CD4-positive, alpha-beta T cell treated with Interleukin-15 for 4 hours (primary cell): Measurements from ENCODE around the gene AP5Z1.

Experiments used
- DNase-seq: peaks from one replicate; pipeline ENCODE4 v3.0.0-alpha.2; 2020; ENCODE audit warnings: low spot score

The AP5Z1 gene

DNA sequence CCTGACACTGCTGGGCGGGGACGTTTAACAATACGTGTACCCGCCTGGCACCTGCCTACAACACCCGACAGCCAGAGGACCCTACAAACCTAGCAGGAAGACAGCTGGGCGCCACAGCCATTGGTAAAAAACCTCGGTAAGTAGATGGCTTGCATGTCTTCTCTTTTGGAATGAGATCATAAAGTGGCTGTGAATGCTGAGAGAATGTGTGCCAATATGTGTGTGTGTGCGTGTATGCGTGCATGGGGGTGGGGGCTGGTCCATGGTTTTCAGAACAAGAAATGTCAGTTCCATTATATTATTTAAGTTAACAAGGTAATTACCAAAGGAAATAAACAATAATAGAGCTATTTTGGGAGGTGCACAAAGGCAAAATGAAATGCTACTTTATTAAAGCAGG lies 47.3 kb downstream of the AP5Z1 start:
- DNase-seq: no peak

DNA sequence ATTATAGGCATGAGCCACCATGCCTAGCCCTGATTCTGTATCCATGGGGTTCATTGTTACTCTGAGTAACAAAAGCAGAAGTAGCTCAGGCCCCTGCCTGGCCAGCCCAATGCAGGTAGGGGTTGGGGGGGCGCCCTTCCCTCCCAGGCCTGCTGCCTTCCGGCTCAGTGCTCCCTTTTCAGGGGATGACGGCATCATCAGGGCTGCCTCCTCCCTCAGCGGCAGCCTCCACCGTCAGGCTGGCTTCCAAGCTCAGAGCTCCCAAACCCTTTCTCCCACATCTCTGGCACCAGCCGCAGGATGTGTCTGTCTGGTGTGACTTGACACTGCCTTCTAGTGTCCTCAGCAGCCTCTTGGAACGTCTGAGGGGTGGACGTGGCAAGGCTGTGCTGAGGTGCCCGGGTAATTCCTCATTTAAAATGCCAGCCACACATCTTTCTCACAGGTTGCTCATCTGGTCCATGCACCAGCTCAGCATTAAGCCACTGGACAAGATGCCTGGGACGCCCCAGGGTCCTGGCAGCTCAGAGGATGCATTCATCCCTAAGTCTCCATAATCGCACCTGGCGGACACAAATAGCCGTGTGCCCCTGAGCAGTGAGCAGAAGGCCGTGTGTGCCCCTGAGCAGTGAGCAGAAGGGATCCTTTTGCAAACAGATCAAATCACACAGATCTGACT lies 48.2 kb downstream of the AP5Z1 start:
- DNase-seq: no peak

DNA sequence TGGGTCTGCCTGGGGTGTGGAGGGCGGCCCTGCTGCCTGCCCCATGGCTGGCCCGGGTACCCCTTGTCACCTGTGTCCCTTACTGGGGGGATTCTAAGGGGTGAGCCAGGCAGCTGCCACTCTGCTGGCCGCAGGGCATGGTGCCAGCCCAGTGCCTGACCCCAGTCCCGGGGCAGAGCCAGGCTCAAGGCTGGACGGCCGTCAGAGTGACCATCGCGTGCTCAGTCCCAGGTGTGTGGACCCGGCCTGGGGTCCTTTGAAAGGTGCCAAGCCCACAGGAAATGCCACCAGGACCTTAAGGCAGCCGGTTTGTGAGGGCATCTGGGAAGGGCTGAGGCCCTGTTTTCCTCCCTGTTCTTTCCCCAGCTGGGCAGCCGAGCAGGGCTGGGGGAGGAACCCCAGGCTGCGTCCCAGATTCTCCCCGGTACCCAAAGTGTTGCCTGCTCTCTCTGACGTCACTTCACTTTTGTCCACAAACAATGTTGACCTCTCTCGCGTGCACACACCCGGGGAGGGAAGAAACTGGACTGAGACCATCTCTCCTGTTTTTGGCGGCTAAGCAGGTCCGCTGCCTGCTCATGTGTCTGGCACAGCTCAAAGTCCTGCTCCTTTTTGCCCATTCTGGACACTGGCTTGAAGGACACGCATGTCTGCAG lies 48.8 kb downstream of the AP5Z1 start:
- DNase-seq: no peak

DNA sequence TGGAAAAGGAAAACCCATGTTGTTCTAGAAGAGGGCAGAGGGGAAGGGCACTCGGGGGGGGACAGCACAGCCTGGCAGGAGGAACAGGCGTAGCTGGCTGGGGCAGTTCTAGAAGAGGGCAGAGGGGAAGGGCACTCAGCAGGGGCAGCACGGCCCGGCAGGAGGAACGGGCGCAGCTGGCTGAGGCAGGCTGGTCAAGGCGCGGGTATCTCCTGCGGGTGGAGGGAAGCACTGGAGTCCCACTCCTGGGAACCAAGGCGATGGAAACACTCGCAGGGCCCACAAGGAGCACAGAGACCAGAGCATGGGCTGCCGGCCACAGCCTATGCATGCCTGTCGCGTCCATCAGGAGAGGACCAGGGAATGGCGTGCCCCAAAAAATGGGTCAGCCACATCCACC lies 49.7 kb downstream of the AP5Z1 start:
- no peak for DNase-seq

DNA sequence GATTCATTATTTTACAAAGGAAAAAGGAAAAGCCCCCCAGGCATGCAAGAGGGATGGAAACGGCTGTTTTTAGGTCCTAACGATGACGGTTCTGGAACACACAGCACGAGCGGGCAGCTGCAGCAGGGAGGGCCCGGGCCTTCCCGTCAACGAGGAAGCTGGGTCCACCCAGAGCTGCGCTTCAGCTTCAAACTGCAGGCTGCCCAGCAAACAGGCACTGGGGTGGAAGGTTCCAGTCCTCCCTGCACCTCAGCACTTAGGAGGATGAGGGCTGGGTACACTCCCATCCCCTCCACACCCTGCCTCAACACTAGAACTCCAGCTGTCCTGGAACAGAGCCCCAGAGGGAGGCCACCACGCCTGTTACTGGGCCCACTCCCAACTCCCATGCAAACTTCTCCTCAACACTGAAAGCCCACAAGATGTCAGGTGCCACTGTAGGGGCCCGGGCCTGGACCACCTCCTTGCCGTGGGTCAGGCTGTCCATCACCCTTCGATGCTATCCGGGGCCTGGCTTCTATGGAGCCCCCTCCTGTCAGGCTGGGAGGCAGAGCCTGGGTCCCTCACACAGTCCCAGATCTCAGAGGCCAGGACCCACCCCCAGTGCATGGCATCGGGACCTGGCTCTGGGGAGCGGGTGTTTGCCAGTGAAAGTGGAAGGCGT lies 53.4 kb downstream of the AP5Z1 start:
- DNase-seq: no peak

DNA sequence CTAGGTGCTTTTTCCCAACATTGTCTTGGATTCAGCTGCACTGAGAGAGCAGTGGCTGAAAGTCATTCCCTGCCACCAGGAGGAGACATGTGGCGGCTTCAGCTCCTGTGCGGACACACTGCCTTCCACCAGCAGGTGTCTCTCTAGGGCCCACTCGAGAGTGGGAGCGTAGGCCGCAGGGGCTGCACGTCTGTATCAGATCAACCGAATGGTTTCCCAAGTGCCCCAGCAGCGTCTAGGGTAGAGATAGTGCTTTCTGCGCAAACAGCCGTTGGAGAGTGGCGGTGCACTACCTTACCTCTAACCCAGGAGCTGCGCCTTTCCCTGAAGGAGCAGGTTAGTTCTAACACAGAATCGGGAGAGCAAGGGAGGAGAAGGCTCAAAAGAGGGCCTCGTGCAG lies 54.8 kb downstream of the AP5Z1 start:
- peak; percentile 46 for DNase-seq

DNA sequence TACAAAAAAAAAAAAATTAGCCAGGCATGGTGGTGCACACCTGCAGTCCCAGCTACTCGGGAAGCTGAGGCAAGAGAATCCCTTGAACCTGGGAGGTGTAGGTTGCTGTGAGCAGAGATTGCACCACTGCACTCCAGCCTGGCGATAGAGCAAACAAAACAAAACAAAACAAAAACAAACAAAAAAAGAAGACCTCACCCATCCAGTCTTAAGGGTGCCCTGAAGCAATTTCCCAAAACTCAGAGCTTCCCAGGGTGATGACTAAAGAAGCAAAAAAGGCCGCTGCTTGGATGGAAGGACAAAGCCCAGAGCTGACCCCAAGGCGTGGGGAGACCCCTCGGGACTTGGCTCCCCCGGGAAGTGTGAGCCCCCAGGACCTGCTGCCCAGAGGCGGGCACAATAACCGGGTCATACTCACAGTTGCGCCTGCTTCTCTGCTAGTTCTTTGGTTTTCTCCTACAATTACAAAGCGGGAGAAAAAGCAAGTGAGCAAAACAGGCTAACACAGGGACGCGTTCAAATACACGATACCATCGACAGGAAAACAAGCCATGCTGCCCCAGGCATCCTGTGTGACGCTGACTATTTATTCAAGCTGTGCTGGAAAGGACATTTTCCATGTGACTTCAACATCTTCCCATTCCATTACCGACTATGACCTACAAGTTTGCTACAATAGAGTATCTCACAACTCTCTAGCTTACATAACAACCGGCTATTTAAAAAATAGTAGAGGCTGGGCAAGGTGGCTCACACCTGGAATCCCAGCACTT lies 56.5 kb downstream of the AP5Z1 start:
- no peak for DNase-seq

DNA sequence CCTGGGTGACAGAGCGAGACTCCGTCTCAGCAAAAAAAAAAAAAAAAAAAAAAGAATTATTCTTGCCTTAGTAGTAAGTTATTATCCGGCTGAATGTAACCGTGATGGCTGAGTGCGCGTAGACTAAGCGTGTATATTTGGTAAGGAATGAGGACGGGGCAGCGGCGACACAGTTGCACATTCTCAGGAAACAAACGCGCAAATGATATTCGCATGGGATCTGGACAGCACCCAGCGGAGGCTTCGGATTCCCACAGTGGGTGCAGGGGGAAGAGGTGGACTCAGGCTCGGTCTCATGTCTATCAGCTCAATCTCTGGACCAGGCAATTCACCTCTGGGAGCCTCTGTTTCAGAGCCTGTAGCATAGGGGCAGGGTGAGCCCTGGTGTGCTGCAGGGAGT lies 57.3 kb downstream of the AP5Z1 start:
- DNase-seq: no peak

DNA sequence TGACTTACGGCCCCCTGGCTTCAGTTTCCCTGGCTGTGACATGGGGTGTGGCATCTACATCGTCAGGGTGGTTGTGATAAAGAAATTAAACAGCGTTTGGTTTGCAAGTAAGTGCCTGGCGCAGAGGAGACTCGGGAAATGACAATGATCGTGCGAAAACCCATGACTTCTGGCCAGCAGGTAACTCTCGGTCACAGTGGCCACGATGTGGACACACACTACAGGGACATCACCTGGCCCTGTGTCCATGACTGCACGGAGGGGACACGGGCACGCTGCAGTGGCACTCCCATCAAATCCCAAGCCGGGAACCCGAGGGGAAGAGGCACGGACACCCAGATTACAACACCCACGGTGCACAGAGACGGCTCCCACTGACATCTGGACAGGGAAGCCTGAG lies 57.8 kb downstream of the AP5Z1 start:
- DNase-seq: no peak

DNA sequence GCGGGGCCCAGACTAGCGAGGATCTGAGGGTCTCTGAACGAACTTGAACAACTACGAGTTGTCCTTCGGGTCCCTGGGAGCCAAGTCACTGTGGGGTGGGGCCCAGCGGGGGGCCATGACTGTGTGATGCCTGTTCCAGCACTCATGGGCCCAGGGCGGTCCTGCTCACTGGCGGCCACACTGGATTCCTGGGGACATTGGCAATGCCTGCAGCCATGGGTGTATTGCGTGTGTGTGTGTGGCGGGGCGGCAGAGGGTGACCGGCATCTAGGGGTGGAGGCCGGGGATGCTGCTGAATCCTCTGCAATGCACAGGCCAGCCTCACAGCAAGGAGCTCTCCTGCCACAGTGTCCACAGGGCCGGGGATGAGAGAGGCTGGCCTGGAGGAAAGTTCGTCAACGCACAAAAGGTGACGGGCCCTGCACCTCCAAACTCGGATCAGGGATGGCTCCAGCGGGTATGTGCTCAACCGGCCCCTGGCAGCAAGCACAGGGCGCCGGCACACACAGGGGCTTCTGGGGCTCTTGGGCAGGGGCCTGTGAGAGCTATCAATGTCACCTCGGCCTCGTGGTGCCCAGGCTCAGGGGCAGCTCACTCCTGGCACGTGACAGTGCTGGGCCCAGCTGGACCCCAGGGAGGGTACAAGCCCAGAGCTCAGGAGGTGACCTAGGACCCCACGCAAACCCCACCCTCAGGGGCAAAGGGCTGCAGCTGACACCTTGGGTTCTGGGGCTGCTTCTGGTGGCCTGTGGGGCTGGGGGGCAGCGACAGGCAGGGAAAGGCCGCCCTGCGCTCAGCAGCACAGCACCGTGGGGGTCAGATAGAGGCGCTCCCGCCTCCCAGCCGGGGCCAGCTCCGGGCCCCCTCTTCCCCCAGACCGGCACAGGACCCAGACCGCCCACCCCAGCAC lies 58.5 kb downstream of the AP5Z1 start:
- DNase-seq: no peak

DNA sequence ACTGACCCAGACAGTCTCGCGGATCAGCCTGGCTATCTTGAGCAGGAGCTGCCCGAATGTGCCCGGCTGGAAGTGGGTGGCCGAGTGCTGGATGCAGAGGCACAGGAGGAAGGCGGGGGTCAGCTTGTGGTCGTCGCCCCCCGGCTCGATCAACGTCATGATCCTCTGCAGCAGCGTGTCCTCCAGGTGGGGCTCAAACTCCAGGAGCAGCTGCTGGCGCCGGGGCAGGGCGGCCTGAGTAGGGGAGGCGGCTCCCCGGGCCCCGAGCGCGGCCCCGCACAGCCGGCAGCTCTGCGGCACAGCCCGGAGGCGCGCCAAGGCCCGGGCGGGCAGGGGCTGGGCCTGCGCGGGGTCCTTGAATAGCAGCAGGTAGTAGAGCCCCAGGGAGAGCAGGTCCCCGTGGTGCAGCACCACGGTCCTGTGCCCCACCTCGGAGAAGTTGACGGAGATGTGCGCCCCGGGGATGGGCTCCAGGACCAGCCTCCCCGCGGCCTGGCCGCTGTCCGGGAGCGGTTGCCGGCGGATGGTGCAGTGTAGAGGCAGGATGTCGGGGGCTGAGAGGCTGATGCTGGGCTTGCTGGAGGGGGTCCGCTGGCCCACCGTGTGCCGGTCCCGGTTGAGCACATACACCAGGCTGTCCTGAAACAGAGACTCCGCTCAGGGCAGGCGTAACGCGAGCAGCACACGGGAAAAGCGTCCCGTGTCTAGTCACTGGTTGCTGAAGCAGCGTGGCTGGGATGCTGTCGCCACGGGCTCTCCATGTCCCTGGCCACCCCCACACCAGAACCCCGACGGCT lies 59.4 kb downstream of the AP5Z1 start:
- DNase-seq: no peak

DNA sequence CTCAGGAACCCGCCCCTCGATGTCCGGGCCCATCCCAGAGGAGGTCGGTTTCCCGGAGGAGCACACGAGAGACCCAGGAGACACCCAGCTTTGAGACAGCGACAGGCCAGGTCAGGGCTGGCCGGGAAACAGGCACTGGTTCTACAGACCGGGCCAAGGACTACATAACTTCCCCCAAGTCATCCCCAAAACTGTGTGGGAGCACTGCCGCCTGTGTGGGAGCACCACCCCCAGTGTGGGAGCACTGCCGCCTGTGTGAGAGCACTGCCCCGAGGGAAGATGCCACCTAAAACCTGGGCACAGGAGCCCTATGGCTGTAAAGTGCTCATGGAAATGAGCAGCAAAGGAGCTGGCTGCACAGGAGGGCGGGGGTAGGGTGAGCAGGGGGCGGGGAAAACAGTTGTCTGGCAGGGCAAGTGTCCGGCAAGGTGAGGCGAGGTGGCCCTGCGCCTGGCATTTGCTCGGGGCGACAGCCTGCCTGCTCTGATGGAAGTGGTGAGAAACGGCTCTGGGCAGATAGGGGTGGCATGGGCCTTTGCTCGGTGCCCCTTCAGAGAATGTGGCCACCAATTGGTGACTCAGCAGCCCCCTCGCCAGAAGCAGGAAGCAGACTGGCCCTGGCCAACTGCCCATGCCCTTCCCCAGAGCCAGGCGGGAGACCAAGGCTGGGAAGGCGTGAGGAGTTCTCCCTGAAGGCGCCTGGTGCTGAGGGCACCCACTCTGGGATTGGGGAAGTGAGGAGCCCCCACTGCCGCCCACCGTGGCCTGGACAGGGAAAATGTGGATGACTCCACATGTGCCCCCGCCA lies 60.2 kb downstream of the AP5Z1 start:
- no peak for DNase-seq

DNA sequence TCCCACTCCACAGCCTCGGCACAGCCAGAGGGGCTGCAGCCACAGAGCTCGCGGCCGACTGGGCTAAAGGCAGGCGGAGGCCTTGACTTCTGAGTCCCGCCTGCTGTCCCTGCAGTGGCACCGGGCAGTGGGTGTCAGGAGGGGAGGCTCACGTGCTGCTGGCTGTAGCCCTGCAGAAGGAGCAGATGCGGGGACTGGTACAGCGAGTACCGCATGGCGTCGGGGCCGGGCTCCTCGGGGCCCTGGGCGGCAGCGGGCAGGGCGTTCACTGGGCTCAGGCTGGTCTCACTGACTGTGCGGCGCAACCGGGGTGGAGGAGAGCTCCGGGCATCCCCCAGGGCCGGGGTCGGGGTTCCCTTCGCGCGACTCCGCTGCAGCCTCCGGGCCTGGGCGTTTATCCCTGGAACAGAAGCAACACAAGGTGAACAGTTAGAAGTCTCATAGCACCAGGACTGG lies 60.8 kb downstream of the AP5Z1 start:
- no peak for DNase-seq

DNA sequence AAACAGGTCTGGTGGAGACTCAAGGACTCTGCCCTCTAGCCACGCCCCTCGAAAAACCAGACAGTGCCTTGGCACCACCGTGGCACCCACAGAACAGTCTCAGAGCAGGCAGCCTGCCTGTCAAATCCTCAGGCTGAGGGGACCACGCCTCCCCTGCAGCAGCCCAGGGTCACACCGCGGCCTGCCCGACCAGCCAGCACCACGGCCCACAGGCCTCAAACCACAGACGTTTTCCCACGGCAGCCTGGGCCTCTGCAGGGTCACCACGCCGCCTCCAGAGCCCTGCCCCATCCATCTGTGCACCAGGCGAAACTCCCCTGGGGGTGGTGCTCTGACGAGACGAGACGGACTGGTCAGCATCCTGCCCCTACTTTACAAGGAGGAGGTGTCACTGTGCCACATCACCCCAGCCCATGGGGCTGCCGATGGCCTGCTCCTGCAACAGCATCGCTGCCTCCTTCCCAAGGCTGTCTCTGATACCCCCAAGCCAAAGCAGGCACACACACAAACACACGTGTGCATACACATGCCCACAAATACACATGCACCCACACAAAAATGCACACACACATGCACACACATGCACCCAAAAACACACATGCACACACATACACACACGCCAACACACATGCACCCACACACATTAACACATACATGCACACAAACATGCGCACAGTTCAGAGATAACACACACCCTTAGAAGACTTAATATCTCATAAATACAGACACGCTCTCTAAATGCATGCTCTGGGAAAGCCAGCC lies 61.8 kb downstream of the AP5Z1 start:
- DNase-seq: no peak

DNA sequence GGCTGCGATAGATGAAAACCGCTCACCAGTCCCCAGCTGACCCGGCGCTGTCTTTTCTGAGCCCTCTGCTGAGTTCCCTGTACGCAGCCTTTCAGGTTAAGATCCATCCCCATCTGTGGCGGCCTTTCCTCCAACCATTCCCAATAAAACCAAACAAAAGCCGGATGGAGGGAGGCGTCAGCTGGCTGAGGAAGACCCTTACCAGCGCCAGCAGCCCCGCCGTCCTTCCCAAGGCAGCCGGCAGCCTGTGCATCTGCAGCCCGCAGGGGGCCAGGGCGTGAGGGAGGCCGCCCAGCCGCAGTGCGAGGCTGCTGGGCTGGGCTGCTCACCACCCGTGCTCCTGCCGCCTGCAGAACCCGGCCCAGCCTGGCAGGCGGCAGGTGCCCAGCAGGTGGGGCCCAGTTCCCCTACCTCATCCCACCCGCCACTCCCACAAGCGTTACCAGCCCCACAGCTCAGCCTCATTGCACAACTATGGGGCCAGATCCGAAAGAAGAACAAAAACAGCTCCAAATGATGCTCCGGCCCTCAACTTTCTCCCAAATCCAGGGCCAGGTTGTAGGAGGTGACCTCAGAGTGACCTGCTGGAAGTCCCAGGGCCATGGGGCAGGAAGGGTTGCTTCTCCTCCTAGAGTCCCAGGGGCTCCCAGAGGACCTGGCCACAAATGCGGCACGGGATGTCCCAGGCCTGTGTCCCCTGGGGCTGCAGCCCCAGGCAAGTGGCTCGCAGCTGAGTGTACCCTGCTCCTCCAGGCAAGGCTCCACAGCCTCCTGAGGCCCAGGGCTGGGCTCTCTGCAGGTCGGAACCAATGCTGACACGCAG lies 62.6 kb downstream of the AP5Z1 start:
- no peak for DNase-seq

DNA sequence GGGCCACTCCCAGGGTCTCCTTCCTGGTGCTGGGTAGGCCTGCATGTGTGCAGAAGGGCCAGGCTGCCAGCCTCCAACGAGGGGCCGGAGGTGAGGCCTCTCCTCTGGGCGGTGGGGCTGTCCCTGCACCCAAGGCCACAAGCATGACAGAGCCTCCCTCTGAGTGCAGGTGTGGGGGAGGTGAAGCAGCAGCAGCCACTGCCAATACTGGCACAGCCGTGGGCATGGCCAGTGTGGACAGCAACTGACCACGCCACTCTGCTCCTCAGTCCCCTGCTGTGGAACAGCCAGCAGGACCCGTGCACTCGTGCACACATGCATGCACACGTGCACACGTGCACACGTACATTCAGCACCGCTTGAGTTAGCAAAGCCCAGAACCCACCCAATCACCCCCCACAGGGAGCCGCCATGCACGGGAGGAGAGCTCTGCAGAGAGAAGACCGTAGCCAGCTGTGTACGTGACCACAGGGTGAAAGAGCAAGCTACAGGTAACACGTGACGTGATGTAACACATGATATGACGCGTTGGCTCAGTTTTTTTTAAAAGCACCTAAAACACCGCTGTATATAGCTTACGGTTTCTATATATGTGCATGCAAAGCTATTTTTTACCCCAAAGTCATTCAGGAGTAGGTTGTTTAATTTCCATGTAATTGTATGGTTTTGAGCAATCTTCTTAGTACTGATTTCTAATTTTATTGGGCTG lies 63.4 kb downstream of the AP5Z1 start:
- DNase-seq: no peak

DNA sequence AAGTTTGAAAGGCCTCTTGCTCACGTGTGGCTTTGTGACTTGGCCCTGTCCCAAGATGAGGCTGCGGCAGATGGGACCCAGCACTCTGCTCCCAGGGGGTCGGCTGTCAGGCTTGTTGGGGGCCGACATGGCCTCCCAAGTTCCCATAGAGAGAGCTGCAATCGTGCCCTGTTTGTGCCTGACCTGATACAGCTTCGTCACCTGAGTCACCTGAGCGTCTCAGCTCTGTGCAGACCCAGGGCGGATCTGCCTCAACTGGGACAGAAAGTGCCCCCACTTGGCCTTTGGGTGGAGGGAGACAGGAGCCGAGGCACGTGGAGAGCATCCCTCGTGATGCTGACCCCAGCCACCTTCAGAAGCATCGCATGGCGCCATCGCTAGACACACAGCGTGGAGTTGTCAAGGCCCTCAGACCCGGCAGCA lies 64.7 kb downstream of the AP5Z1 start:
- no peak for DNase-seq
